HK-2 (cell line): ENCODE data around the gene CRIM1.

Experiments used
- DNase-seq: peaks from one replicate; pipeline ENCODE4 v3.0.0-alpha.2; 2018; ENCODE audit not compliant: unreplicated experiment

Gene CRIM1

DNA sequence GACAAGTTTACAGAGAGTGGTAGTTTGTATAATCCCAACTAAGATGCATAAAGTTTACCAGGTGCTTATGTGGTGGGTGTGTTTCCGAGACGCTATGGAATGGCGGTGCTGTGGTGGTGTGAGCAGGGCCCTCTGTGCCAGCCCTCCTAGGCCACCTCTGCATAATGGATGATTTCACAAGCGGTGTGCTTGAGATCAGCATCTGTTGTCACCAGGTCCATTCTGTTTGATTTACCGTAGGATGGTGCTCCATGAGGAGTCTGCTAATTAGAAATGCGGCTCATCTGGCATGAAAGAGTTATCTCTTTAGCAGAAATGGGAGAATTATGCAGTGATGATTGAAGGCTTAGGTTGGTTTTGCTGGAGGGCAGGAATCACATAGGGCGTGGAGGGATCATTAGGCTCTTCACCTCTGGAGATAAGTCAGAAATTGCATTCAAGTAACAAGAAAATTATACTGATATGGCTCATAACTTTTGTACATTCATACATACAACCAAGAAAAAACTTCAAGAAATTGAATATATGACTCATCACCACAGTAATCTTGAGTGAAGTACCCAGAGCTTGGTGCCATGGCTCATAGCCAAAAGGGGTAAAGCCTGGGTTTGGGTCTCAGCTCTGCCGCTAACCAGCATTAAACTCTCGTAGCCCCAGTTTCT, 41.4 kb downstream of the CRIM1 start:
- no peak for DNase-seq

GRCh38 chr2:36397728-36398413, 42.3 kb downstream of the CRIM1 start:
- DNase-seq = no peak

DNA sequence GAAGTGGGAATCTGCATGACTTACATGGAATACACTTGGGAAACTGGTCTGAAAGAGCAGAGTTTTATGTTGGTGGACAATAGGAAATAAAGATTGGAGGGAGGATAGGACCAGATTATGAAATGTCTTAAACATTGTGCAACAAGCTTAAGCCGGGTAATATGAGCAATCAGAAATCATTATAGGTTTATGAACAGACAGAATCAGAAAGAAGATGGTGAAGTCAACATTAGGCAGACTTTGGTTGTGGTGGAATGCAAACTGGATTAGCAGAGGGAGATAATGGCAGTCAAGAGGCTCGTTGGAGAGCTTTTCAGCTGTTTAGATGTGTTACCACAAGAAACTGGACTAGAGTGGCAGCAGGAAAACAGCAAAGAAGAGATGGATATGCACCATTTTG, 43.5 kb downstream of the CRIM1 start:
- DNase-seq = no peak

DNA sequence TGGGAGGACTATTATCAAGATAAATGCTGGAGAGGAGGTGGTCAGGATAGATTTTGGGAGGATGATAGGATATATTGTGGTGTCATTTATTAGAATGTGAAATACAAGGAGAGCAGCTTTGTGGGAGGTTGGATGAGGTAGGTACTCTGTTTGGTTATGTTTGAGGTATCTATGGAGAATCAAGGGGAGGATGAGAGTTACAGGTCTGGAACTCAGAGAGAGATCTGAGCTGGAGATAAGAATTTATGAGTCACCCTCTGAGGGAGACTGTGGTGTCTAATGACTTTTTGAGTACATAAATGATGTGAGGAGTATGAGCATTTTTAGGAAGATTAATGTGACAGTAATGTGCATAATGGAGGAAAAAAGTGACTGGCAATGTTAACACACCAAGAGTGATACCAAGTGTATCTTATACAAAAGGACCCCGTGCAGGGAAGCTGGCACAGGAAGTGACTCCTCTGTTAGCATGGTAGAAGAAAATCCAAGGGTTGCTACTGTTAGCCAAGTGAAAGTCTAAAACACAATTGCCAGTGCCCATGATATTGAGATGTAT, 48.2 kb downstream of the CRIM1 start:
- no peak for DNase-seq

DNA sequence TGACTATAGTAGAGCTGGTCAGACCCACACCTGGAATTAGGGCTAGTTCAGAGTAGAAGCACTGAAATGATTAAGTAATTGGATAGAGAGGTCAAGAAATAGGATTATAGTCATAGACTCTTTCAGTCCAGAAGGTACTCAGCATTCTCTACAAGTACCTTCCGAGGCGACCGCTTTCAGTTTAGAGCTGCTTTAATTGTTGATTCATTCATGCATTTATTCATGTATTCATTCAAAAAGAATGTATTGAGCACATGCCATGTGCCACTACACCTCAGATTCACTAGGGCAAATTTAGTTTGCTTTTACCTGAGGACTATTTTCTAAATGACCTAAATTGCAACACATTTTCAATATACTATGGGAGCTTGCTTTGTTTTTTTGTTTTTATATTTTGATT, 48.7 kb downstream of the CRIM1 start:
- no peak for DNase-seq

DNA sequence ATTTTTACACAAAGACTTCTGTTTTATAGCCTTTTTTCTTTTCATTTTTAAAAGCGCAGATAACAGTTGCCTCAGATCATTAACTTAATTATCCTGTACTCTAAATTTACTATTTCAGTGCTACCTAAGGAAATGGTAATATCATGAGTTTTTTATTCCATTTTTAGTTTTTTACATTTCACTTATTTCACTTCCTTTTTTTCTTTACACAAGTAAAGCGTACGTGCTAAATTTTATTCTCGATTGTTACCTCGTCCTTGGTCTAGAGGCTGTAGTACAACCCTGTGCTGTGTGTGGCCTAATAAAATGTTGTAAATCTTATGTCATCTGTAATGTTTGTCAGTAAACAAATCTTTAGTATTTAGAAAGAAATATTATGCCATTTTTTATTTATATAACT, 49.2 kb downstream of the CRIM1 start:
- no peak for DNase-seq

DNA sequence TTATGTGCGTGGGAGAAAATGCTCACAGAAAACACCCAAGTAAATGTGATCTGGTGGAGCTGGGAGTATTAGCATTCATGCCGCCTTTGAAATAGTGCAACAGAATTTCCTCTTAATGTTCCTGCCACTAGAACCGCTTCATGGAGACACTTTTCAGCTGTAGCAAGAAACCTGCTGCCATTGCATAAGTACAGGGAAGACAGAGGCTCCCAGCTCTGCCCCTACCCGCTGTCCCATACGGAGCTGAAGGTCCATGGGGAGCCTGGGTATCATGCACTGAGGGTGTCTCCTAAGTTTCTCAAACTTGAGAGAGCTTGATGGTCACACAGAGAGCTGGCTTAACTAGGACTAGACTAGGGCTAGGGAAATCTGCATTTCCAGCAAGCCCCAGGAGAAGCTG, 49.6 kb downstream of the CRIM1 start:
- DNase-seq = no peak

DNA sequence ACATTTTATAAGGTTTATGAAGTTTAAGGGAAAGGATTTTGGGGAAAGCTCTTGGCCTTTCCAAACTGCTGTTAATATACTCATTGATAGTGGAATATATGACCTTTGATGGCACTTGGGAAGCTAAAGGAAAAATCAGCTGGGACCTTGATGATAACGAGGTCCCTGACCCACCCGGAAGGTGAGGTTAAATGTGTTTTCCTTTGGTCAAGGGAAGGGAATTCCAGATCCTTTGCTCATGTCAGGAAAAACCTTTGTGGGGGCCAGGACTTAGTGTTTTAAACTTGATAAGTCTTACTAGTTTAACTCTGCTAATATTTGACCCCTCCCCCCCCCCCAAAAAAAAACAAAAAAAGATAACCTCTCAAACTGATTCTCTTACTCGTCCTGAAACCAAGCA, 50.7 kb downstream of the CRIM1 start:
- no peak for DNase-seq

DNA sequence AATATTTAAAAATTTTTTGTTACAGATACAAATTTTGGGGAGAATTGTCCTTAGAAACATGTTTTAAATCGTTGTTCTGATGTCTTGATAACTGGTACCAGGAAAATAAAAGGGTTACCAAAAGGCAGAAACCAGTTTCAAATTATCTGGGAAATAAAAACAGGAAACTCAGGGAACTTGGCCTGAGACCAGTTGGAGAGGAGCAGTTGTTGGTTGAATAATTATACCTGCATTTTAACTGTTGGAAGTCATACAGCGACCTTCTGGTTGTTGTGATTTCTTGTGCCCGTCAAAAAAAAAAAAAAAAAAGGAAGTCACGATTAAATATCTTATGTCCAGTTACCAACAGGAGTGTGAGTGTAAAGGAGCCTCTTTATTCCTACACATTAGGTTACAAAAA, 51.8 kb downstream of the CRIM1 start:
- DNase-seq = no peak

DNA sequence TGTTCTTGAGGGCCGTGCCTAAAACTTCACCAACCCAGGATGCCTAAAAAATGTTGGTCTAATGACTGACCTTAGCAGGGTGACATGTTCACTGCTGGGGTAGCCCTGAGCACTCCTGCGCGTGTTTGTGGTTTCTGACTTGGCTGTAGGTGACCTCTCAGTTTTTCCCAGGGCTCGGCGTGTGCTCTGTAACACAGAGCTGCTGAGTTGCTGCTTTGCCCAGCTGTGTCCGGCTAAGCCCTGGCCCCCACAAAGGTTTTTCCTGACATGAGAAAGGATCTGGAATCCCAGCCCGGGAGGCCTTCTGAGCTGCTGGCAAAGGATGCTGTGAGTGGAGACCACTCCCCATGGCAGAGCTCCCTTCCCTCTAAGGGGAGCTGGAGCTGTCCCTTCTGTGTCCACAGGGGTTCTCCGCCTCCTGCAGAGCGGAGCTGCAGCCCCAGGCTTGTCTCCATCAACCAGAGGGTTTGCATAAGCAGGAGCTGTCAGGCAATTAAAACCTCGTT, 52.7 kb downstream of the CRIM1 start:
- no peak for DNase-seq

DNA sequence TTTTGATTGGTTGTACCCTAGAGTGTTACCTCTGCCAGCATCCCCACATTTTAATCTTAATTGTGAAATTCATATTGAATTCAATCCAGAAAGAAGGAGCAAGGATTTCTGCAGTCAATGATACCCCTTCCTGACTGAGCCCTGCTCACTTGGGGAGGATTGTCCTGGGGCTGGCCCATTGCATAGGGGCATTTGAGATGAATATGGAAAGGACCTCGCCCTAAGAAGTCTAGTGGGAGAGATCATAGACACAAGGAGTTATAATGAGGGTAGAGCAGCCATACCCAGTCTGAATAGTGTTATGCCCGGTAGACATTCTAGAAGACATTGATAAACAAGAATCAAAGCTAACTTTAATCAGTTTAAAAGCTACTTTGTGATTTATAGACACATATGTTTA, 53.8 kb downstream of the CRIM1 start:
- no peak for DNase-seq

DNA sequence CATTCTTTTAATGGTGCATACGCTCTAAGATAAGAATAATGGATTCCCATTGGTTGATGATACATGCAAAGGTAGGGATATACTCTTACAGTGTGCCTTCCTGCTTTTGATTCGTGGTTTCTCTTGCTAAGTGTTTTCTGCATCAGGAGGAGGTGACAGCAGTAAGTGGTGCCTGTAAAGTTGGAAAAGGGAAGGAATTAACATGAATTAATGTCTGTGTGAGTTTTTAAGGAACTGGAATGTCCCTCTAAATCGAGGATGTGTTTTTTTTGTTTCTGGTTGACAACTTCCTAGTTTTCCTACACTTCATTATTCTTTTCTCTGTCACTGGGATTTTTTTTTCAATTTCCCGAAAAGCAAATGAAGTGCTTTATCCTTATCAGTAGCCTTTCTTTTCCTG, 54.4 kb downstream of the CRIM1 start:
- DNase-seq = no peak

- no peak for DNase-seq
Observed at GRCh38 chr2:36410681-36411080, 55.1 kb downstream of the CRIM1 start.

DNA sequence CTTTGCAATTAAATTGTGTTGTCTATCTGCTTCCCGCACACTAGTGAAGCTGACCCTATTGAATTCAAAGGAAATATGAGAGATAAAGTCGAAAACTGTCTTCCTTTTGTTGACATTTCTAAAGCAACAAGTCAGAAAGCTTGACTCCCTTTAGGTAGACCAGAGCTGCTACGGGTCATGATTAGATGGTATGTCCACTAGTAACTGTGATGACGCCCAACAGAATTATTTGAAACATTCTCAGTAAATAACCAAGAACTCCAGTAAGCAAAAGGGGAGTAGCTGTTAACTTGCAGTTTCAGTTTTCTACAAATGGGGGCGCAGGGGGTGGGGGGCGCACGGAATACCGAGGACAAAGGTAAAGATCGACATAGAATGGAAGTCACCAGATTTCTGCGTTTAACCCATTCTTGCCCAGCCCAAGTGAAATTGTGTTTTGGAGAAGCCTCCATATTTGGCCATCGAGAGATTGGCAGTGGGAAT, 56.4 kb downstream of the CRIM1 start:
- no peak for DNase-seq

DNA sequence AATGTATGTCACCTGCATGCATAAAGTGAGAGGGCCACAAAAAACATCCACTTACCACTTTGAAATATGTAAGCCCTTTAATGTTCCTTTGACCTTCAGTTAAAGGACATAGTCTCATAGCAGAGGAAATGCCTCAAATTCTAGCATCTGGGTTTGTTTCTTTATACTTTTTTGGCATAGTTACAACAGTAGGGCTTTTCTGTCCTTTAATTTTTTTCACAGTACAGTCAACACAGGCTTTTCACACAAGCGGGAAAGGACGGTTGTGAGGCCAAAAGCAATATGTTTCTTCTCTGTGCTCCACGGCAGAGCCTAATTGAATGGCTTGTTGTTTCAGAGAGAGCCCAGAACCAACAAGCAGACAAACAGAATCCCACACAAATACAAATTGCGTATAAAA, 57.6 kb downstream of the CRIM1 start:
- no peak for DNase-seq

DNA sequence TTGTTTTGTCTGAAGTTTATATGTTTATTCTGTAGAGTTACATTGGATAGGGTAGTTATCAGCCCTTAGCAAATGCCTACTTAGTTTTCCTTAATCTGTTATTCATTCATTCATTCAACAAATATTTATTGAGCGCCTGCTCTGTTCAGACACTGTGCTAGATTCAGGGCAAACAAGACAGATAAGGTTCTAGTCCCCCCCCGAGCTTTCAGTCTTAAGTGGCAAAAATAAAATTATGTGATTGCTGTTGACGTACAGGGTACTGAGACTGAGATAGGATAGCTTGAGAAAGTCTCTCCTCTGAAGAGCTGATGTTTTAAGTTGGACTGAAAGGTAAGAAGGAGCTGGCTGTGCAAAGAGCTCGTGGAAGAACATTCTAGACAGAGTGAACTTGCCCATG, 58.7 kb downstream of the CRIM1 start:
- DNase-seq = no peak

- DNase-seq = no peak
Observed at GRCh38 chr2:36415381-36416022, 59.9 kb downstream of the CRIM1 start.

- DNase-seq = no peak
Observed at GRCh38 chr2:36416370-36417165, 61.0 kb downstream of the CRIM1 start.

DNA sequence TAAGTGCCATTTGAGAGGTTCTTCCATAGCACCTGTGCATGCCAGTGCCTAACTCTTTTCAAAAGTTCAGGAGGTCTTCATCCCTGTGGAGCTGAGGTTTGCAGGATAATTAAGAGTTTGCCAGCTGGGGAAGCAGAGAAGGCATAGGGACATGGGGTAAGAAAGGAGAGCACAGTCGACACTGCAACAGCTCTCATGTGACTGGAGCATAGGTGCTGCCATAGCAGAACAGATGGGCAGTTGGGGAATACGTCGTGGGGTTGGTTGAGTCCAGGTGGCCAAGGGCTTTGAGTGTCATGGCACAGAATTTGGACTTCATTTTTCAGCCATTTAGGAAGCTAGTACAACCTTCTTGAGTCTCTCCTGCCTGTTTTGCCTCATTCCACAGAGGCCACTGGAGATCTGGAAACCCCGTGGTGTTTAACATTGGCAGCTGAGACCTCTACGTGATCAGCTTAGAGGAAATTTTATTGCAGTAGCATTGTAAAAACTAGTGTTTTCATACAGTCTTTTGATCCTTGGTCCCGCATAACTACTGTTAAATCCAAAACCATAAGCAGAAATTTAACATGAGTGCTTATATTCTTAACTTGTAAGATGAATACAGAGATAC, 65.1 kb downstream of the CRIM1 start:
- no peak for DNase-seq

DNA sequence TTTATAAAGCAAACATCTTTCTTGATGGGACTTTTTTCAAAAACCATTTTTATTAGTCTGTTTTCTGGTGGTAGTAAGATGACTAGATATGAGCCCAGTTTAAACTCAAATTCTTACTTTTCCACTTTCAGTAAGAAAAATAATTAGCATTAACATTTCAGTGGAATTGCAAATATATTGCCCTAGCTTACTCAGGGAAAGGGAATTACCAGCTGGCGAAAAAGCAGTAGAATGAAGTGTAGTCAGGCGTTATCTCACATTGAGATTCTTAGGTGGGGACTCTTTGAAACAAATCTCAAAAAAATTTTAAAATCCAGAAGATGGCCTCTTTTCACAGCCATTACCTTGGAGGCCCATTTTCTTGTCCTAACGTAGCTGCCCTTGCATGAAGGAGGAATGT, 65.8 kb downstream of the CRIM1 start:
- DNase-seq = no peak

DNA sequence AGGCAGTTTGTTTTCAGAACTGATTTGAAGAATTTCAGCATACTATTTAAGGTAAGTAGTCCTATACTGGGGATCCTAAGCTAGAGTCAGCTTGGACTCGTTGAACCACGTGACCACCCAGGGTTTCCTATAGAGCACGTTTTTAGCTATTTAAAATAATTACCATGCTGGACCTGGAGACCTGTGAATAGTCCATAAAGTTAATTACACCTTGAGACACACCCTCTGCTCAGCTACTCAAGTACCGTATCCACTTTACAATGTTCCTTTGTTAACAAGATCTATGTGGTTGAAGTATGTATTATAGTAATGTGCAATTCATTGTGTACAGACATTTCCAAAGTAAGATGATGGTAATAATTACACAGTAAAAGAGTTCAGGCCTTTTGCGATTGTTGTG, 67.6 kb downstream of the CRIM1 start:
- no peak for DNase-seq
